HFFc6 (cell line): ENCODE results near the gene PGM5. TPM values are rescaled to one million over a fixed set of nuclear protein-coding genes. Genes with fewer than 3 reads are reported as not detected.
A peak's percentile ranks its signal among the peaks of the same experiment; 100 is the strongest.
"Not testable (repeated sequence)": the region's sequence is repeated elsewhere in the genome, so short reads cannot be mapped to it uniquely, and the experiment has no call there.

Experiments used
- DNase-seq: peaks from one replicate; pipeline ENCODE4 v3.0.0-alpha.2; 2018
- H3K27ac Mint-ChIP-seq: 2 replicates; pipeline ENCODE4 v1.8.0; 2020; ENCODE audit warnings: mild to moderate bottlenecking, mixed read lengths
- H3K27me3 Mint-ChIP-seq: 2 replicates; pipeline ENCODE4 v1.8.0; 2021; ENCODE audit warnings: mild to moderate bottlenecking, moderate library complexity, mixed read lengths; ENCODE audit not compliant: insufficient read depth
- H3K36me3 Mint-ChIP-seq: 2 replicates; pipeline ENCODE4 v1.8.0; 2021; ENCODE audit warnings: low read depth, mixed read lengths
- H3K4me1 Mint-ChIP-seq: 2 replicates; pipeline ENCODE4 v1.8.0; 2020; ENCODE audit warnings: low read depth, mixed read lengths
- H3K4me3 Mint-ChIP-seq: 2 replicates; pipeline ENCODE4 v1.8.0; 2020; ENCODE audit warnings: mild to moderate bottlenecking, moderate library complexity, mixed read lengths
- H3K9me3 Mint-ChIP-seq: 2 replicates; pipeline ENCODE4 v1.8.0; 2020; ENCODE audit warnings: mild to moderate bottlenecking, mixed read lengths
- long read RNA-seq: library from polyadenylated mRNA; unstranded; transcript quantifications from one replicate; pipeline ENCODE4 v2.0.0, GENCODE V29; 2019
- total RNA-seq, 6 experiments: library from RNA; stranded (reverse); fragmentation: NEBNext Ultra II Directional; extraction: Animal tissue kit (Norgen Biotek cat#: 25700); gene quantifications; 2 replicates in 1 of 6; 3 replicates in 5 of 6; pipeline ENCODE4 v1.2.3, GENCODE V29; 2021

PGM5 gene
- total RNA-seq = under 1 TPM in 5 of 6 experiments, not detected in 1; 0.24 to 0.85 (median 0.35) TPM
- long read RNA-seq = 0 reads

GRCh38 chr9:68356380-68357118 lies at the start of gene PGM5:
Gene PGM5, plus strand, starts transcription at chr9:68356611. Its CDS starts 517 bp downstream, at chr9:68357128.
- not testable (repeated sequence) for H3K4me1 Mint-ChIP-seq, H3K9me3 Mint-ChIP-seq, DNase-seq, H3K27ac Mint-ChIP-seq, H3K36me3 Mint-ChIP-seq, H3K27me3 Mint-ChIP-seq
- H3K4me3 Mint-ChIP-seq = peak within 1 kb of the TSS; percentile 32

- DNase-seq, H3K4me3 Mint-ChIP-seq, H3K27ac Mint-ChIP-seq, H3K9me3 Mint-ChIP-seq, H3K36me3 Mint-ChIP-seq, H3K27me3 Mint-ChIP-seq, H3K4me1 Mint-ChIP-seq: not testable (repeated sequence)
Measured at GRCh38 chr9:68307127-68307526, 49.3 kb upstream of the PGM5 start.

GRCh38 chr9:68307654-68308053 lies 48.8 kb upstream of the PGM5 start:
- not testable (repeated sequence) for H3K27ac Mint-ChIP-seq, DNase-seq, H3K27me3 Mint-ChIP-seq, H3K36me3 Mint-ChIP-seq, H3K9me3 Mint-ChIP-seq, H3K4me1 Mint-ChIP-seq, H3K4me3 Mint-ChIP-seq

- not testable (repeated sequence) for H3K36me3 Mint-ChIP-seq, H3K4me1 Mint-ChIP-seq, H3K27ac Mint-ChIP-seq, DNase-seq, H3K27me3 Mint-ChIP-seq, H3K4me3 Mint-ChIP-seq, H3K9me3 Mint-ChIP-seq
Measured at GRCh38 chr9:68311208-68311607, 45.2 kb upstream of the PGM5 start.

- not testable (repeated sequence) for DNase-seq, H3K4me1 Mint-ChIP-seq, H3K27ac Mint-ChIP-seq, H3K36me3 Mint-ChIP-seq, H3K9me3 Mint-ChIP-seq, H3K4me3 Mint-ChIP-seq, H3K27me3 Mint-ChIP-seq
Measured at GRCh38 chr9:68318209-68318608, 38.2 kb upstream of the PGM5 start.

GRCh38 chr9:68323749-68324148 lies 32.7 kb upstream of the PGM5 start:
- not testable (repeated sequence) for H3K27ac Mint-ChIP-seq, H3K36me3 Mint-ChIP-seq, DNase-seq, H3K4me3 Mint-ChIP-seq, H3K27me3 Mint-ChIP-seq, H3K9me3 Mint-ChIP-seq, H3K4me1 Mint-ChIP-seq

GRCh38 chr9:68324518-68324917 lies 31.9 kb upstream of the PGM5 start:
- not testable (repeated sequence) for H3K36me3 Mint-ChIP-seq, H3K27me3 Mint-ChIP-seq, H3K9me3 Mint-ChIP-seq

GRCh38 chr9:68329106-68329505 lies 27.3 kb upstream of the PGM5 start:
- not testable (repeated sequence) for H3K36me3 Mint-ChIP-seq, H3K27ac Mint-ChIP-seq, H3K27me3 Mint-ChIP-seq, H3K9me3 Mint-ChIP-seq, H3K4me3 Mint-ChIP-seq, DNase-seq, H3K4me1 Mint-ChIP-seq

More at GRCh38 chr9:68324518-68324917, 31.9 kb upstream of the PGM5 start:
- DNase-seq, H3K4me3 Mint-ChIP-seq, H3K27ac Mint-ChIP-seq, H3K4me1 Mint-ChIP-seq: not testable (repeated sequence)

GRCh38 chr9:68330531-68331173 lies 25.8 kb upstream of the PGM5 start:
- not testable (repeated sequence) for H3K27ac Mint-ChIP-seq, DNase-seq, H3K4me3 Mint-ChIP-seq, H3K36me3 Mint-ChIP-seq, H3K4me1 Mint-ChIP-seq, H3K27me3 Mint-ChIP-seq, H3K9me3 Mint-ChIP-seq

- not testable (repeated sequence) for H3K36me3 Mint-ChIP-seq, H3K4me3 Mint-ChIP-seq, H3K27ac Mint-ChIP-seq, H3K4me1 Mint-ChIP-seq, H3K27me3 Mint-ChIP-seq, DNase-seq, H3K9me3 Mint-ChIP-seq
Measured at GRCh38 chr9:68332122-68332521, 24.3 kb upstream of the PGM5 start.

- not testable (repeated sequence) for H3K27me3 Mint-ChIP-seq, H3K4me1 Mint-ChIP-seq, H3K36me3 Mint-ChIP-seq, H3K9me3 Mint-ChIP-seq, H3K4me3 Mint-ChIP-seq, H3K27ac Mint-ChIP-seq, DNase-seq
Measured at GRCh38 chr9:68335935-68336334, 20.5 kb upstream of the PGM5 start.

GRCh38 chr9:68336639-68337339 lies 19.6 kb upstream of the PGM5 start:
- not testable (repeated sequence) for H3K9me3 Mint-ChIP-seq, H3K36me3 Mint-ChIP-seq, DNase-seq, H3K4me3 Mint-ChIP-seq, H3K27me3 Mint-ChIP-seq, H3K27ac Mint-ChIP-seq, H3K4me1 Mint-ChIP-seq

- DNase-seq, H3K27me3 Mint-ChIP-seq, H3K27ac Mint-ChIP-seq, H3K4me1 Mint-ChIP-seq, H3K4me3 Mint-ChIP-seq, H3K36me3 Mint-ChIP-seq, H3K9me3 Mint-ChIP-seq: not testable (repeated sequence)
Measured at GRCh38 chr9:68338000-68338399, 18.4 kb upstream of the PGM5 start.
